Sigmoid colon (tissue), 4 donors: ENCODE results near the gene ZNF778.
"Not testable (repeated sequence)": the region's sequence is repeated elsewhere in the genome, so short reads cannot be mapped to it uniquely, and the experiment has no call there.

Experiments
- CTCF ChIP-seq, 4 experiments: fragments of 450-650 bp in 3 of 4; fragments of 200-600 bp in 1 of 4; IDR thresholded peaks; one replicate each; pipeline ENCODE4 v1.5.1; 2016 to 2019; ENCODE audit warnings: antibody characterized with exemption in 4 of 4, mild to moderate bottlenecking in 3 of 4, moderate library complexity in 2 of 4
- POLR2AphosphoS5 ChIP-seq, 4 donors: sonication (generic); formaldehyde crosslinking; IDR thresholded peaks; one replicate each; pipeline ENCODE4 v1.6.1; 2017; ENCODE audit warnings: antibody characterized with exemption in 4 of 4

- not testable (repeated sequence) for TF ChIP-seq POLR2AphosphoS5, CTCF (IDR thresholded peaks at IDR 0.05)
Observed at GRCh38 chr16:89188471-89189357, 28.8 kb upstream of the ZNF778 start.
